ENCODE data around the gene ARHGDIB. TPM values are rescaled to one million over a fixed set of nuclear protein-coding genes. Genes with fewer than 3 reads are reported as not detected.

Gene ARHGDIB
- total and polyA plus RNA-seq, 2 of the 13 experiments (the other 11 are each of a cell fraction or from before 2014, with no cell fraction given), result 0.11 to 0.87 TPM

- no peak for TF ChIP-seq AKNA (CRISPR knock-in tag; IDR thresholded peaks at IDR 0.05; ENCODE audit: borderline replicate concordance)
- TF ChIP-seq ZFP36 (IDR thresholded peaks at IDR 0.05; ENCODE audit: borderline replicate concordance, low read depth, low read length, partially characterized antibody), result peak; percentile 74
- no peak for TF ChIP-seq NR3C1 (CRISPR knock-in tag; IDR thresholded peaks at IDR 0.05)
- no peak for TF ChIP-seq ARHGAP35 (CRISPR knock-in tag; IDR thresholded peaks at IDR 0.05; ENCODE audit: borderline replicate concordance)
- TF ChIP-seq ZFP62 (CRISPR knock-in tag; IDR thresholded peaks at IDR 0.05), result no peak
- peak; percentile 57 for TF ChIP-seq FOSL2 (CRISPR knock-in tag; IDR thresholded peaks at IDR 0.05)
- no peak for TF ChIP-seq RXRA (CRISPR knock-in tag; IDR thresholded peaks at IDR 0.05)
- TF ChIP-seq CBX1 (IDR thresholded peaks at IDR 0.05; ENCODE audit: low read depth), result no peak
- TF ChIP-seq ZNF761 (CRISPR knock-in tag; conservative IDR thresholded peaks at IDR 0.05), result no peak
- TF ChIP-seq GABPB1 (CRISPR knock-in tag; IDR thresholded peaks at IDR 0.05), result peak; percentile 23; the same call in 1 of the 2 replicates
- peak; percentile 64 for TF ChIP-seq FOXA3 (CRISPR knock-in tag; IDR thresholded peaks at IDR 0.05)
- TF ChIP-seq ZFP82 (CRISPR knock-in tag; IDR thresholded peaks at IDR 0.05; ENCODE audit: borderline replicate concordance), result no peak
- no peak for TF ChIP-seq GATA4 (IDR thresholded peaks at IDR 0.05; ENCODE audit: borderline replicate concordance, low read depth)
- no peak for TF ChIP-seq ZNF432 (CRISPR knock-in tag; IDR thresholded peaks at IDR 0.05; ENCODE audit: borderline replicate concordance)
- no peak for TF ChIP-seq SSRP1 (CRISPR knock-in tag; IDR thresholded peaks at IDR 0.05)
- no peak for TF ChIP-seq ZNF253 (CRISPR knock-in tag; IDR thresholded peaks at IDR 0.05; ENCODE audit: borderline replicate concordance)
- TF ChIP-seq ESRRA (CRISPR knock-in tag; IDR thresholded peaks at IDR 0.05; ENCODE audit: low read depth), result no peak
- no peak for TF ChIP-seq ZBTB46 (CRISPR knock-in tag; IDR thresholded peaks at IDR 0.05; ENCODE audit: borderline replicate concordance)
- no peak for TF ChIP-seq ATF4 (CRISPR knock-in tag; IDR thresholded peaks at IDR 0.05)
- no peak for TF ChIP-seq SALL1 (CRISPR knock-in tag; IDR thresholded peaks at IDR 0.05)
- no peak for TF ChIP-seq FLYWCH1 (CRISPR knock-in tag; IDR thresholded peaks at IDR 0.05)
- TF ChIP-seq ZNF333 (CRISPR knock-in tag; IDR thresholded peaks at IDR 0.05; ENCODE audit: borderline replicate concordance), result no peak
- TF ChIP-seq GABPA (IDR thresholded peaks at IDR 0.05; ENCODE audit: low read depth, low read length), result no peak
- peak; percentile 71 for TF ChIP-seq GABPA (CRISPR knock-in tag; IDR thresholded peaks at IDR 0.05; ENCODE audit: low read depth)
- TF ChIP-seq RFX3 (CRISPR knock-in tag; IDR thresholded peaks at IDR 0.05), result peak; percentile 90
- TF ChIP-seq ZSCAN30 (CRISPR knock-in tag; IDR thresholded peaks at IDR 0.05), result no peak
Observed at GRCh38 chr12:14952299-14952921, 9.0 kb downstream of the ARHGDIB start (continued).

Measured in HepG2 (cell line).